ENCODE data around the gene ZNF492.
"Not testable (repeated sequence)": the region's sequence is repeated elsewhere in the genome, so short reads cannot be mapped to it uniquely, and the experiment has no call there.

Gene ZNF492

GRCh38 chr19:22633706-22634449 is at the start of gene ZNF492:
TSS of gene ZNF492 (plus strand) at chr19:22634324. CDS start at chr19:22653400, 19,076 bp downstream.
- peak; percentile 61 to 63 for DNase-seq

- DNase-seq, result no peak
These were observed 38.7 kb upstream of the ZNF492 start for GRCh38 chr19:22595422-22595821.

GRCh38 chr19:22595918-22596341 is 38.2 kb upstream of the ZNF492 start:
- no peak for DNase-seq

GRCh38 chr19:22600690-22601648 is 33.2 kb upstream of the ZNF492 start:
- no peak for DNase-seq

- DNase-seq, result no peak
These were observed 32.1 kb upstream of the ZNF492 start for GRCh38 chr19:22601906-22602630.

GRCh38 chr19:22602631-22603272 is 31.4 kb upstream of the ZNF492 start:
- DNase-seq, result no peak

- DNase-seq, result no peak
These were observed 30.3 kb upstream of the ZNF492 start for GRCh38 chr19:22603518-22604440.

GRCh38 chr19:22604571-22605274 is 29.4 kb upstream of the ZNF492 start:
- DNase-seq, result no peak

GRCh38 chr19:22605275-22606211 is 28.6 kb upstream of the ZNF492 start:
- DNase-seq, result no peak

- no peak for DNase-seq
These were observed 27.9 kb upstream of the ZNF492 start for GRCh38 chr19:22606212-22606553.

GRCh38 chr19:22606954-22607652 is 27.0 kb upstream of the ZNF492 start:
- no peak for DNase-seq

GRCh38 chr19:22607653-22608430 is 26.3 kb upstream of the ZNF492 start:
- DNase-seq, result no peak

- no peak for DNase-seq
These were observed 25.7 kb upstream of the ZNF492 start for GRCh38 chr19:22608441-22608840.

- no peak for DNase-seq
These were observed 24.5 kb upstream of the ZNF492 start for GRCh38 chr19:22609630-22610029.

- DNase-seq, result no peak
These were observed 24.0 kb upstream of the ZNF492 start for GRCh38 chr19:22610121-22610520.

GRCh38 chr19:22612316-22612715 is 21.8 kb upstream of the ZNF492 start:
- no peak for DNase-seq

- DNase-seq, result no peak
These were observed 17.5 kb upstream of the ZNF492 start for GRCh38 chr19:22616659-22617058.

- DNase-seq, result not testable (repeated sequence)
These were observed 16.9 kb upstream of the ZNF492 start for GRCh38 chr19:22617181-22617580.

All from stimulated activated CD4-positive, alpha-beta T cell treated with anti-CD3 and anti-CD28 coated beads, Interleukin-2, amount 100 ng/mL, for 48 hours (primary cell).